AG04450 (cell line): ENCODE measurements around the gene NCOA7. TPM values are rescaled to one million over a fixed set of nuclear protein-coding genes. Genes with fewer than 3 reads are reported as not detected.

Experiments
- CTCF ChIA-PET: fragments of 300-600, 350-600 bp; formaldehyde crosslinking; extraction: SDS; loops from one replicate; lab custom pipeline; 2022; ENCODE audit warnings: antibody characterized with exemption, inconsistent platforms; lab: Charles Lee
- POLR2A ChIA-PET: fragments of 350-600 bp; formaldehyde crosslinking; extraction: SDS; loops from one replicate; lab custom pipeline; 2021; ENCODE audit warnings: antibody characterized with exemption, inconsistent platforms; lab: Yijun Ruan, JAX
- DNase-seq: peaks from one replicate; pipeline ENCODE4 v3.0.0-alpha.2; 2011; ENCODE audit warnings: low read depth, low spot score
- H3K27ac ChIP-seq: one replicate; pipeline ENCODE4 v1.5.1; 2012; ENCODE audit warnings: low read depth, low read length, control low read depth
- H3K27me3 ChIP-seq: one replicate; pipeline ENCODE4 v1.6.0; 2012; ENCODE audit warnings: low read length; ENCODE audit not compliant: control insufficient read depth, insufficient read depth
- H3K4me3 ChIP-seq: 2 replicates; pipeline ENCODE4 v1.5.1; 2011; ENCODE audit warnings: mild to moderate bottlenecking, low read depth, low read length, control low read depth
- H3K9me3 ChIP-seq: 2 replicates; pipeline ENCODE4 v1.5.1; 2012; ENCODE audit warnings: low read length; ENCODE audit not compliant: control insufficient read depth, insufficient read depth
- polyA plus RNA-seq: library from polyadenylated mRNA; depleted of rRNA; stranded (reverse); fragments of >200 nt; gene quantifications from 2 replicates; pipeline ENCODE4 v1.2.3, GENCODE V29; 2011
- TF ChIP-seq, protein P1 (sequence below): IDR thresholded peaks from 2 replicates; pipeline ENCODE4 v1.5.1; 2011; ENCODE audit warnings: low read depth, low read length, control low read depth, inconsistent platforms

Gene NCOA7
- polyA plus RNA-seq, 1 experiment: 21.5 TPM

DNA sequence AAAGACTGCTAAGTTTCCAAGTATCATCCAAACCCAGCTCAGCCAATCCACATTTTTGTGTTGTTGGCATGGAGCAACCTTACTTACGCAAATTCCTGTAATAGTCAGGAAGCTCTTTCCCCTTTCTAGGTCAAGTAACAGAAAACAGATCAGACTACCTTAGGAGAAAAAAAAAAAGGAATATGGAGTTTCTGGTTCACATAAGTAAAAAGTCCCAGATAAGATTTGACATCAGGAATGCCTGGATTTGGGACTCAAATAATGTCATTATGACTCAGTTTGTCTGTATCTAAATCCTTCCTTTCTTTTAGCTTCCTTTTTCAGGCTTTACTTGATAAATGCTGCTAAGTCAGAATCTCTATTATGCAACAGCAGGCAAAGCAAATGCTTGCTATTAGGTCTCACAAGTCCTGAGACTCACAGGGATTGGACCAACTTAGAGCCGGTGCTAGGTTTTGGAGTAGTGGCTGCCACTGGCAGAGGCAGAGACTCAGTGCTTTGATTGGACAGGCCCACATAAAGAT is 44.5 kb downstream of the NCOA7 start:
- Histone ChIP-seq H3K27me3 (no peaks in the 10 kb centered on the region), H3K9me3 (no peaks in the 10 kb centered on the region), H3K4me3 (no peak overlapping the region), H3K27ac (no peak overlapping the region)
- TF ChIP-seq, protein P1, sequence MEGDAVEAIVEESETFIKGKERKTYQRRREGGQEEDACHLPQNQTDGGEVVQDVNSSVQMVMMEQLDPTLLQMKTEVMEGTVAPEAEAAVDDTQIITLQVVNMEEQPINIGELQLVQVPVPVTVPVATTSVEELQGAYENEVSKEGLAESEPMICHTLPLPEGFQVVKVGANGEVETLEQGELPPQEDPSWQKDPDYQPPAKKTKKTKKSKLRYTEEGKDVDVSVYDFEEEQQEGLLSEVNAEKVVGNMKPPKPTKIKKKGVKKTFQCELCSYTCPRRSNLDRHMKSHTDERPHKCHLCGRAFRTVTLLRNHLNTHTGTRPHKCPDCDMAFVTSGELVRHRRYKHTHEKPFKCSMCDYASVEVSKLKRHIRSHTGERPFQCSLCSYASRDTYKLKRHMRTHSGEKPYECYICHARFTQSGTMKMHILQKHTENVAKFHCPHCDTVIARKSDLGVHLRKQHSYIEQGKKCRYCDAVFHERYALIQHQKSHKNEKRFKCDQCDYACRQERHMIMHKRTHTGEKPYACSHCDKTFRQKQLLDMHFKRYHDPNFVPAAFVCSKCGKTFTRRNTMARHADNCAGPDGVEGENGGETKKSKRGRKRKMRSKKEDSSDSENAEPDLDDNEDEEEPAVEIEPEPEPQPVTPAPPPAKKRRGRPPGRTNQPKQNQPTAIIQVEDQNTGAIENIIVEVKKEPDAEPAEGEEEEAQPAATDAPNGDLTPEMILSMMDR: no peak
- ChIA-PET CTCF (interaction anchor here (0.7 to 3.2 kb wide), 12 partner anchors 10 to 152 kb away, joined by 3 to 13 read pairs (median 4); partner anchors contain the start of genes HINT3 and NCOA7), POLR2A (interaction anchor here (0.6 to 0.9 kb wide), 2 partner anchors 23 to 45 kb away, joined by 3 read pairs; partner anchors contain the start of gene NCOA7)
- DNase-seq: no peak

DNA sequence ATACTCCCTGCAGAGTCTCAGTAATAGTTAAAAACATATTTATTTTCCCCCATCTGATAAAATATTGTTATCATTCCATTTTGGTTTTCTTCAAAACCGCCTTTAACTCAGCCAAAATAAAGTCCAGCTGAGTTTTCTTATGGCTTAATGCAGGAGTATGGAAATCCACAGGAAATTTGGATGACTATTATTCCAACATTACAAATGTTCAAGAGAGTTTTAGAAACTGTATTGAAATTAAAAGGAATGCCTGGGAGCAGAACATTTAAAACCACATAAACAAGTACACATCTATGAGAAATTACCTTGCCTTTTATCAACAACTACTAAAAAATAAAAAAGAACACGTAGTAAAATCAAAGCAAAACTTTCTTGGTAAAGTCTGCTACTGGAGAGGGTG is 45.7 kb downstream of the NCOA7 start:
- Histone ChIP-seq H3K4me3 (no peak overlapping the region), H3K27ac (no peak overlapping the region), H3K9me3 (no peaks in the 10 kb centered on the region), H3K27me3 (no peaks in the 10 kb centered on the region)
- no peak for DNase-seq
- CTCF ChIA-PET: interaction anchor here (2.1 to 3.2 kb wide), 2 partner anchors 120 to 138 kb away, joined by 12 to 13 read pairs; partner anchors contain the start of gene HINT3
- POLR2A ChIA-PET: no interaction called here
- TF ChIP-seq, protein P1: no peak

DNA sequence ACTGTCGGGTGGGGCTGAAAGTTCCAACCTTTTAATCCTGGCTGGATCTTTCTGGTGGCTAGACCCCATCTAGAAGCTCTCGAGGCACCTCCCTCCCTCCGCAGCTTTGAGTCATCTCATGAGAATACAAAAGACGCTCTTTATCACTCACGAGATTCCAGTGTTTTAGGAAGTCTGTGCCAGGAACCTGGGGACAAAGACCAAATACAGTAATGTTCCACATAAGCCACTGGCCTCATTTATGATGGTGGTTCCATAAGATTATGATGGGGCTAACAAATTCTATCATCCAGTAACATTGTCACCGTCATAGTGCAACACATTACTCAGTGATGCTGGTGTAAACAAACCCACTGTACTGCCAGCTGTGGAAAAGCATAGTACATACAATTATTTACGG is 48.7 kb downstream of the NCOA7 start:
- Histone ChIP-seq H3K27me3 (no peaks in the 10 kb centered on the region), H3K27ac (no peak overlapping the region), H3K9me3 (no peaks in the 10 kb centered on the region), H3K4me3 (no peak overlapping the region)
- ChIA-PET CTCF (interaction anchor here (1.0 to 1.8 kb wide), 4 partner anchors 48 to 135 kb away, joined by 3 to 7 read pairs (median 4); partner anchors contain the start of gene NCOA7), POLR2A (no interaction called here)
- DNase-seq: no peak
- TF ChIP-seq, protein P1: no peak

DNA sequence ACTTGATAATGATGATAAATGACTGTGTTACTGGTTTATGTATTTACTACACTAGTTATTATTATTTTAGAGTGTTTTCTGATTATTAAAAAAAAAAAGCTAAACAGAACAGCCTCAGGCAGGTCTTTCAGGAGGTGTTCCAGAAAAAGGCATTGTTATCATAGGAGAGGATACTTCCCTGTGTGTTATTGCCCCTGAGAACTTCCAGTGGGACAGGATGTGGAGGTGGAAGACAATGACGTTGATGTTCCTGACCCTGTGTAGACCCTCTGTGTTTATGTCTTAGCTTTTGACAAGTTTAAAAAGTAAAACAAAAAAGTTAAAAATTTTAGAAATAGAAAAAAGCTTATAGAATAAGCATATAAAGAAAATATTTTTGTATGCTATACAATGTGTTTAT is 49.1 kb downstream of the NCOA7 start:
- ChIA-PET CTCF (interaction anchor here (0.6 to 1.8 kb wide), 5 partner anchors 34 to 135 kb away, joined by 3 to 7 read pairs (median 4); partner anchors contain the start of gene NCOA7), POLR2A (interaction anchor here (0.6 kb wide), 1 partner anchor 47 kb away, joined by 3 read pairs; no protein-coding TSS in a partner anchor)
- H3K4me3 ChIP-seq: no peak overlapping the region
- H3K9me3 ChIP-seq: no peaks in the 10 kb centered on the region
- H3K27ac ChIP-seq: no peak overlapping the region
- DNase-seq: no peak
- TF ChIP-seq, protein P1: no peak
- no peaks in the 10 kb centered on the region for H3K27me3 ChIP-seq

DNA sequence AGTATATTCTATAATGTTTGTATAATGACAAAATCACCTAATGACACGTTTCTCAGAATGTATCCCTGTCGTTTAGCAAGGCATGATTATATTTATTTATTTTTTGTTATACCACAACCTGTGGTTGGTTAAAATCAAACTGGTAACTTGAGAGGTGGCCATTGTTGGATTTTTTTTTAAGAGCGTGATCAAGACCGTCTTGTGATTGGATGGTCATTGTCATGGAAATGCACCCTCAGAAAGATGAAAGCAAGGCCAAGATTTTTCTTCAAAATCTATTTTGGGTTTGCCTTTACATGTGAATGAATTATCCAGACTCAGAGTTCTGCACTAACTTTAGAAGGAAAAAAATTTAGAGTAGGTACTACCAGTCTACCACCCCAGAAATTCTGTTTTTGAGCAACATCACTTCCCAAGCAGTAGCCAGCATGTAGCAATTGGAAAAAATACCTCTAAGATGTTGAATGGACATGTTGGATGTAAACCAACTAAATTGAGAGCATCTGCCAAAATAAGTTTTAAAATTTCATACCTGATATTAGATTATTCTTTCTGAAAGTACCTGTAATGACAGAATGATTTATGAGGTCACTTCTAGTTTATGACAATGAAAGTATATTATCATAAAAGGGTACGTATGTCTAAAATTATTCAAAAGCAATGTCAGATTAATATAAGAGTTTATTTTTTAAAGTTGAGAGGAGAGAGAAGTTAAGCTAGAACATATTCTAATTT is 50.8 kb downstream of the NCOA7 start:
- Histone ChIP-seq H3K9me3 (no peaks in the 10 kb centered on the region), H3K27me3 (no peaks in the 10 kb centered on the region), H3K27ac (no peak overlapping the region), H3K4me3 (no peak overlapping the region)
- ChIA-PET CTCF (interaction anchor here (1.8 kb wide), 1 partner anchor 52 kb away, joined by 7 read pairs; the partner anchor contains the start of gene NCOA7), POLR2A (no interaction called here)
- TF ChIP-seq, protein P1: no peak
- DNase-seq: no peak
